H1 (cell line): ENCODE measurements around the gene SLC24A4.

ENCODE experiments used
- CREB1 ChIP-seq: IDR thresholded peaks from 2 replicates; pipeline ENCODE4 v1.6.1; 2012; ENCODE audit warnings: inconsistent platforms
- EP300 ChIP-seq, 2 experiments: IDR thresholded peaks; 1 replicate in 1 of 2; 2 replicates in 1 of 2; pipeline ENCODE4 v1.6.1; 2011 to 2012; ENCODE audit warnings: low read depth in 2 of 2, low read length in 2 of 2, mild to moderate bottlenecking in 2 of 2, borderline replicate concordance in 1 of 2, inconsistent platforms in 1 of 2, moderate library complexity in 1 of 2
- POLR2A ChIP-seq, 2 experiments: IDR thresholded peaks; 1 replicate in 1 of 2; 2 replicates in 1 of 2; pipeline ENCODE4 v1.6.1; 2011; ENCODE audit warnings: low read depth in 2 of 2, low read length in 2 of 2, mild to moderate bottlenecking in 2 of 2; ENCODE audit errors: control extremely low read depth in 1 of 2
- RAD21 ChIP-seq, 2 experiments: IDR thresholded peaks in 1 of 2; conservative IDR thresholded peaks in 1 of 2; 2 replicates each; pipeline ENCODE4 v1.6.1; 2011; ENCODE audit warnings: low read depth in 2 of 2, low read length in 2 of 2, improper control_type of control experiment in 1 of 2, inconsistent platforms in 1 of 2, mild to moderate bottlenecking in 1 of 2, moderate library complexity in 1 of 2
- RBBP5 ChIP-seq: IDR thresholded peaks from 2 replicates; pipeline ENCODE4 v1.7.1; 2012; ENCODE audit warnings: low read depth, mild to moderate bottlenecking, inconsistent platforms, low read length, moderate library complexity, borderline replicate concordance
- TF ChIP-seq, protein P1 (sequence below), 3 experiments: IDR thresholded peaks; 1 replicate in 2 of 3; 2 replicates in 1 of 3; pipeline versions ENCODE4 v1.5.1 to v1.6.1; 2011; ENCODE audit warnings: low read length in 3 of 3, mild to moderate bottlenecking in 3 of 3, inconsistent platforms in 2 of 3, low read depth in 1 of 3, moderate library complexity in 1 of 3; ENCODE audit not compliant: insufficient read depth in 1 of 3; ENCODE audit errors: control extremely low read depth in 1 of 3

DNA sequence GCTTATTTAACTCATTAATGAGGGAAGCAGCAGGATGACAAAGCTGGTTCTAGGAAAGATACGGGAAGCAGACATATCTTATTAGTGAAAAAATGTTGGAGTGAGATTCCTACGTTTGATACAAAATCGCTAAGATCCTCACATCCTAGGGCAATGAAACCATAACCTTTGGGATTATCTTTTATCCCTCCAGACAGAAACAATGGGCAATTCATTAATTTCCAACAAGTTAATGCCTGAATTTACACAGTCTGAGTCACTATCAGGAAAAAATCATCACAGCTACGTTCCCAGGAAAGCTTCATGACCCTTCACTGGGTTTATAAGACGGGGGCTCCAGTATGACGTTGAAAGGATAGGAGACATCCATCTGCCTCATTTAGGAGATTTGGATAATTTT, 45.0 kb downstream of the SLC24A4 start:
- TF ChIP-seq POLR2A (IDR thresholded peaks at IDR 0.05; ENCODE audit: control extremely low read depth in 1 of 2, low read depth in 2 of 2, low read length in 2 of 2) (no peak), RBBP5 (no peak), RAD21 (IDR thresholded peaks at IDR 0.05 in 1 of 2, conservative IDR thresholded peaks at IDR 0.05 in 1 of 2; ENCODE audit: low read depth in 2 of 2, low read length in 2 of 2) (no peak), EP300 (IDR thresholded peaks at IDR 0.05; ENCODE audit: borderline replicate concordance in 1 of 2, low read depth in 2 of 2, low read length in 2 of 2) (no peak), CREB1 (no peak)
- TF ChIP-seq, protein P1, sequence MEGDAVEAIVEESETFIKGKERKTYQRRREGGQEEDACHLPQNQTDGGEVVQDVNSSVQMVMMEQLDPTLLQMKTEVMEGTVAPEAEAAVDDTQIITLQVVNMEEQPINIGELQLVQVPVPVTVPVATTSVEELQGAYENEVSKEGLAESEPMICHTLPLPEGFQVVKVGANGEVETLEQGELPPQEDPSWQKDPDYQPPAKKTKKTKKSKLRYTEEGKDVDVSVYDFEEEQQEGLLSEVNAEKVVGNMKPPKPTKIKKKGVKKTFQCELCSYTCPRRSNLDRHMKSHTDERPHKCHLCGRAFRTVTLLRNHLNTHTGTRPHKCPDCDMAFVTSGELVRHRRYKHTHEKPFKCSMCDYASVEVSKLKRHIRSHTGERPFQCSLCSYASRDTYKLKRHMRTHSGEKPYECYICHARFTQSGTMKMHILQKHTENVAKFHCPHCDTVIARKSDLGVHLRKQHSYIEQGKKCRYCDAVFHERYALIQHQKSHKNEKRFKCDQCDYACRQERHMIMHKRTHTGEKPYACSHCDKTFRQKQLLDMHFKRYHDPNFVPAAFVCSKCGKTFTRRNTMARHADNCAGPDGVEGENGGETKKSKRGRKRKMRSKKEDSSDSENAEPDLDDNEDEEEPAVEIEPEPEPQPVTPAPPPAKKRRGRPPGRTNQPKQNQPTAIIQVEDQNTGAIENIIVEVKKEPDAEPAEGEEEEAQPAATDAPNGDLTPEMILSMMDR (IDR thresholded peaks at IDR 0.05; ENCODE audit: control extremely low read depth in 1 of 3, insufficient read depth in 1 of 3, low read depth in 1 of 3, low read length in 3 of 3), result no peak
